GM18520 (cell line): ENCODE measurements around the gene CALML6.
"Not testable (repeated sequence)": the region's sequence is repeated elsewhere in the genome, so short reads cannot be mapped to it uniquely, and the experiment has no call there.

Experiments used
- ATAC-seq: cut with Tn5 transposase; IDR thresholded peaks from one replicate; pipeline ENCODE4 v1.9.1; 2021; ENCODE audit not compliant: unreplicated experiment

Gene CALML6

GRCh38 chr1:1924849-1925248 is 9.8 kb downstream of the CALML6 start:
- ATAC-seq, result no peak

DNA sequence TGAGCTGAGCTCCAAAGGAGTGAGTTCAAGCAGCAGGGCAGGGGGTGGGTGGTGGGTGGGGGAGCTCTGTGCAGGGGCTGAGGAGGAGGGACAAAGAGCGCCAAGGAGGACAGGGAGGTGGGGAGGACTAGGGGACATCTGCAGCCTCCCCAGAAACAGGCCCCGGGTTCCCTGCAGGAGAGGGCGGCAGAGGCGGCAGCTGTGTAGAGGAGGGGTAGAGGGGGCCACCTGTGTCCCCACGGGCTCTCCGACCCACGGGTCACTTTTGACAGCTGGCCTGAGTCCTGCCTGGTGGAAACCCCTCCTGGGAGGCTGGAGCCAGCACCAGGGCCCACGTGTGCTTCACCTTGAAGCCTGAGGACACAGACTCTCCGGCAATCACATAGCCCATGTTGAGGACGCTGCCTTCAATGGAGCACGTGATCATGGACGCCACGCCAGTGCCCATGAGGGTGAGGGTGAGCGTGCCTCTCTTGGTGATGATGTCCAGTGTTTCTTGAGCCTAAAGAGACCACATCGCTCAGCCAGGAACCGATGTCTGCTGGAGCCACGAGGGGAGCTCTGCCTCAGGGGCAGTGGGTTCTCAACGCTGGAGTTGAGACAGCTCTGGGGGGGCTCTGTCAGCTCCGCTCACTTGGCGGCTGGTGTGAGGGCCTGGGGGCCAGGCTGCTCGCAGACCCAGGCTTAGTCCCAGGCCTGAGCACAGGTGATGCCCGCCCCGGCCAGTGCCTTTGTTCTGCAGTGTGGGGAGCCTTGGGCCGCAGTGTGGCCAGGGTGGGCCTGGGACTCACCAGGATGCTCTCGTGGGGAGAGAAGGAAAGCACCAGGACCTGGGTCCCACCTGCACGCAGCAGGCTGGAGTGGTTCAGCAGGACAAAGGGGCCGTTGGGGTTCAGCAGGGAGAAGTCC is 10.6 kb downstream of the CALML6 start:
- no peak for ATAC-seq

DNA sequence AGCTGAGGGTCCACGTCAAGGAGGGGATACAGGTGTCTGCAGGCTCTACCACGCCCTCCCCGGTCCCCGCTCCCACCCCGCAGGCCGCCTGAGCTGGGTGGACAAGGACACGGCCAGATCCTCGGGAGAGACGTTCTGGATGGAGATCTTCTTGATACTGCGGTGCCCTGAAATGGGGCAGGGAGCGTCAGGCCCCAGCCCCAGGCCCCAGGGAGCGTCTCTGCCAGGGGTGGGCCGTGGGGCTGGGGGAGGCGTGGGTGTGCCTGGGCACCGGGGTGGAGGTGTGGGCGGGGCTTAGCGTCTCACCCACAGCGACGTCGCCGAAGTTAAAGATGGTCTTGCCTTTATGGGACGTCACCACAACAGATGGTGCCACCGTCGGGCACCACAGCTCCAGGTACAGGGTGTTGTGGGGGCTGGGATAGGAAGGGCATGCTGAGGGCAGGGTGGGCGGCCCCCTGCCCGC is 11.3 kb downstream of the CALML6 start:
- ATAC-seq, result no peak

DNA sequence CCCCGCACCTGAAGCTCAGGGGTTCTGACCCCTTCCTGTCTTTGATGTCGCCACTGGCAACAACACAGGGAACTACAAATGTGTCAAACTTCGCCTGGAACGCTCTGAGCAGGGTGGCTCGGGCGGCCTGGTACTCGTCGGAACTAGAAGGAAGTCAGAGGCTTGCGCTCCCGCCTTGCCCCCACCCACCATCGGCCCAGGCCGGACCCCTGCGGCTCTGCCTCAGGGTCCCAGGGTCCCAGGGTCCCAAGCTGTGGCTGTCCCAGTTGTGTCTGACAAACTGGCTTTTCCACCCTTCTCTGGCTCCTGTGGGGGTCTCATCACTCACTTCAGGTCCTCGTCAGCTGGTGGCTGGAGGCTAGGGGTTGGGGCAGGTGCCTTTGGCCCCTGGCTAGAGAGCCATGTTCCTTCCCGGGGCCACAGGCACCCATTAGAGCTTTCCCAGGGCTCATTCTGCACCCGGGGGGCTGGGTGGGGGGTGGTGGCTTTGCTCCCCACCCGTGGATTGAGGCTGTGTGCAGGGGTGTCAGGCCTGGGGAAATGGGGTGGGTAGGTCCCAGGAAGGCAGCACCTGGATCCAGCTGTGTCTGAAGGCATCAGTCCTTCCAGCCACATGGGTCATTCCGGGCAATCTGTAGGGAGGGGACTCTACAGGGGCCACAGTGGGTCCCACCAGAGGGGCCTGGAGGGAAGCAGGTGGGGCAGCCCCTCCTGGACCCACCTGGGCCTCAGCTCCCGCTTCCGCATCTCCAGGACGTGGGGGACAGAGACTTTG is 12.0 kb downstream of the CALML6 start:
- ATAC-seq, result no peak

GRCh38 chr1:1927751-1928150 is 12.7 kb downstream of the CALML6 start:
- ATAC-seq, result no peak

DNA sequence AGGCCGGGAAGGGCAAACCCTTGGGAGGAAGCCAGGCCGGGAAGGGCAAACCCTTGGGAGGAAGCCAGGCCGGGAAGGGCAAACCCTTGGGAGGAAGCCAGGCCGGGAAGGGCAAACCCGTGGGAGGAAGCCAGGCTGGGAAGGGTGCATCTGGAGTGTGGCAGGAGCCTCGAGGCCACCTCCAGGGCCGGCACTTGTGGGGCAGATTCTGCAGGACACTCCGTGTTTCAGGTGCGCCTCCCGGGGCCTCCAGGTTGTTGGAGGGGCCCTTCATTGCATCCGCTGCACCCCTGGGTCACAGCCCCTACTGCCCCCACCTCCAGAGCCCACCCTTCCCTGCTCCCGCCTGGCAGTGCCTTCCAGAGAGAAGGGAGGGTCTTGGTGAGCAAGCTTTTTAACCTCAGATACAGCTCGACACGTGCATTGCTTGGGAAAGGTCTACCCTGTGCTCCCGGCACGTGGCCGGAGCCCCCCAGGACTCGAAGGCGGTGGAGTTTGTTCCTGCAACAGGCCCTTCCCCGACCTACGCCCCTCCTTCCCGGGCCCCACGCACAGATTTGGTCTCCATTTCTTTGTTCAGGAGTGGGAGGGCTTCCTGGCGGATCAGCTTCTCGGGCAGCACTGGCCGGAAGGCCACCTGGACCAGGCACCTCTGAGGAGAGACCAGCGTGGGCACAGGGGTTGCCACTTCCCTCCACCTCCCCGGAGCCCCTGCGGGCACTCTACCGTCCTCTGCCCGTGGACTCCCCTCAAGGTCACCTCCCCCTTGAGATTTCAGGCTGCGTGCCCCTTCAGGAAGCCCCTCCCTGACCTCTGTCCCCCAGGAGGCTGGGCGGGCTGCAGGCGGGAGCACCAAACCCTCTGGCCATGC is 13.4 kb downstream of the CALML6 start:
- ATAC-seq, result no peak

- no peak for ATAC-seq
Measured at GRCh38 chr1:1929102-1929638, 14.1 kb downstream of the CALML6 start.

- ATAC-seq, result no peak
Measured at GRCh38 chr1:1929639-1930545, 14.8 kb downstream of the CALML6 start.

GRCh38 chr1:1934848-1935247 is 19.8 kb downstream of the CALML6 start:
- ATAC-seq, result not testable (repeated sequence)

DNA sequence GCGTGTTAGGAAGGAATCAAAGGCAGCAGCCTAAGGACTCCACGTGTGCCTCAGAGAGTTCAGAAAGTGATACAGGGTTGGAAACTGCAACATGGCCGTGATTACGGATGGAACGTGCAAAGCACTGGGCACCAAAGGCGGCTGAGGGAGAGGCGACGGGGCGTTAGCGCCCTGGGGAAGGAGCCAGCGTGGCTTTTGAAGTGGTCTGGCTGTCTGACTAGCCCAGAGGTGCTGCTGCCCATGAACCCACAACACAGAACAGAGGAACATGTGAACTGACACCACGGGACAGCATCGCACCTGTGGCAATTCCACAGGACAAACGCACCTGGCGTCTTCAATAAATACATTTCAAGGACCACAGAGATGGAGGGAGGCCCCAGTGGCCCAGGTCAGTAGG is 22.0 kb downstream of the CALML6 start:
- ATAC-seq, result no peak

DNA sequence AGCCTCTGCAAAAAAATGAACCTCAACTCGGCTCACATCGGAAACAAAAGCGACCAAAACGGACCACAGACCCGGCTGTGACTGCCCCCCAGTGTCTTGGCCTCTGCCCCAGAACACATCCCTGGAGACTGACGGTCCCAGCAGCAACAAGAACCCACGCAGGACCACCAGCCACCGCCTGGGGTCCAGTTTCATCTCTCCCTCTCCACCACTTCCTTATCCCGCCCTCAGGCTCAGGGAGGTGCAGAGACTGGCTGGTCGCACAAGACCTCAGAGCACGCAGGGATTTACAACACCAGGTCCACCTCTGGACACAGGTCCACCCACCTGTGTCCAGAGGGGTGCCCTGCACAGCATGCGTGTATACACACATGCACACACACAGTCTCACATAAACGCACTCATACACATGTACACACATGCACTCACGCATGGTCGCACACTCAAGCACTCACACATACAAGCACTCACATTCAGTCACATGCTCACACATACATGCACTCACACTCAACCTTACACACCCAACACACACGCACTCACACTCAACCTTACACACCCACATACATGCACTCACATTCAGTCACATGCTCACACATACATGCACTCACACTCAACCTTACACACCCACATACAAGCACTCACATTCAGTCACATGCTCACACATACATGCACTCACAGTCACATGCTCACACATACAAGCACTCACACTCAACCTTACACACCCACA is 22.7 kb downstream of the CALML6 start:
- no peak for ATAC-seq

DNA sequence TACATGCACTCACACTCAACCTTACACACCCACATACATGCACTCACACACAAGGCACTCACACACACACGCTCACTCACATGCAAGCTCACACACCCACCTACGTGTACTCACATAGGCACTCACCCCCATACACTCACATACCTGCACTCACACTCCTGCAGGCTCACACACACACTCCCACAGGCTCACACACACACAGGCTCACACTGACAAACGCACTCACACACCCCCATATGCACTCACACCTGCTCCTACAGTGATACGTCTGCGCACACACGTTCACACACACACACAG is 23.2 kb downstream of the CALML6 start:
- ATAC-seq, result no peak

GRCh38 chr1:1938613-1939295 is 23.7 kb downstream of the CALML6 start:
- ATAC-seq, result no peak

GRCh38 chr1:1939296-1940122 is 24.4 kb downstream of the CALML6 start:
- ATAC-seq, result no peak

DNA sequence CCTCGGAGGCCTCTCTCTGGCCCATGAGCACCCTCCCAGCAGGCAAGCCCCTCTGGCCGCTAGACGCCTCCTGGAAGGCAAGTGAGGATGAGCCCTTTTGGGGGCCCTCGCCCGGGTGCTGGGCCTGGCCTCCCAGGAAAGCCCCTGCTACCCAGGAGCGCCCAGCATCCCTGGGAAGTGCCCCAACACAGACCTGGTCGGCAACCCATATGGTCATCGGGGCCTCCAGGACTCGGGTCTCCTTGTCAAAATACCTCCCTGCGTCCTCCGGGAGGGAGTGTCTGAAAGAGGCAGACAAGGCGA is 25.0 kb downstream of the CALML6 start:
- no peak for ATAC-seq

DNA sequence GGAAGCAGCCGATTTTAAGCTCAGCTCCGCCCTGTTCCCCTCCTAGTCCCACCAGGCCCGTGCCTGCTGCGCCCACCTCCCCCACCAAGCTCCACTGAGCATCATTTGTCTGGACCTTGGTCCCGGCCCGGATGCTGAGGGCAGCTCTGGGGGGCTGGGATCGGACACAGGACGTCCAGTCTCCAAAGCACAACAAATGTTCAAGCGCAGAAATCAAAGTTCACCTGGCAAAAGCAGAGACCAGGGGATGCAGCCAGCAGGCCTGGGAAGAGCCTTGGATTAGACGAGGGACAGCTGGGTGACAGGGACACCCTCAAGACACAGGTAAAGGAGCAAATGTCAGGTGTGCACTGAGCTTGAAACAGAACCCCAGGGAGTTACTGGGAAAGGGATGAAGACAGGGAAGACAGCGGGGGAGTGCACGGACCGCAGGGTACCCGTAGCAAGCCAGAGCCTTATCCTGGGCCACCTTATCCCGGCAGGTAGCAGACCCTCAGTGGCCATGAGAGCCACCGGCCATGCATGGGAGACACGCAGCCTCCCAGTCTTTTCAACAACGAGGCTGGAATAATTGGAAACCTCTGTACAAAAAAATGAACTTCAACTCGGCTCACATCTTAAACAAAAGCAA is 26.3 kb downstream of the CALML6 start:
- no peak for ATAC-seq

GRCh38 chr1:1941868-1942752 is 27.1 kb downstream of the CALML6 start:
- no peak for ATAC-seq
